Raji (cell line): ENCODE results near the gene COL5A1.

Source experiments
- POLR2A ChIP-seq: IDR thresholded peaks from 2 replicates; pipeline ENCODE4 v1.6.1; 2011; ENCODE audit warnings: low read depth, low read length, control low read depth; ENCODE audit not compliant: insufficient read depth

Gene COL5A1

GRCh38 chr9:134731497-134732391 lies 90.1 kb downstream of the COL5A1 start:
- TF ChIP-seq POLR2A, result no peak

GRCh38 chr9:134732392-134733110 lies 90.9 kb downstream of the COL5A1 start:
- TF ChIP-seq POLR2A, result no peak

- TF ChIP-seq POLR2A, result no peak
Measured at GRCh38 chr9:134733480-134734232, 92.1 kb downstream of the COL5A1 start.

GRCh38 chr9:134734270-134734669 lies 92.7 kb downstream of the COL5A1 start:
- no peak for TF ChIP-seq POLR2A

GRCh38 chr9:134735441-134736175 lies 94.0 kb downstream of the COL5A1 start:
- no peak for TF ChIP-seq POLR2A

- TF ChIP-seq POLR2A, result no peak
Measured at GRCh38 chr9:134736791-134737497, 95.3 kb downstream of the COL5A1 start.

GRCh38 chr9:134737842-134738580 lies 96.4 kb downstream of the COL5A1 start:
- no peak for TF ChIP-seq POLR2A

GRCh38 chr9:134738869-134739659 lies 97.5 kb downstream of the COL5A1 start:
- no peak for TF ChIP-seq POLR2A

- TF ChIP-seq POLR2A, result no peak
Measured at GRCh38 chr9:134739660-134739968, 98.0 kb downstream of the COL5A1 start.

- no peak for TF ChIP-seq POLR2A
Measured at GRCh38 chr9:134740071-134740470, 98.5 kb downstream of the COL5A1 start.

- TF ChIP-seq POLR2A, result no peak
Measured at GRCh38 chr9:134741846-134742245, 100.2 kb downstream of the COL5A1 start.

- no peak for TF ChIP-seq POLR2A
Measured at GRCh38 chr9:134742822-134743535, 101.4 kb downstream of the COL5A1 start.
